HG02885 (cell line): ENCODE measurements around the gene CADPS2.

Source experiments
- ATAC-seq: cut with Tn5 transposase; IDR thresholded peaks from one replicate; pipeline ENCODE4 v1.9.1; 2021; ENCODE audit warnings: mild to moderate bottlenecking; ENCODE audit not compliant: unreplicated experiment, poor library complexity

Gene CADPS2

DNA sequence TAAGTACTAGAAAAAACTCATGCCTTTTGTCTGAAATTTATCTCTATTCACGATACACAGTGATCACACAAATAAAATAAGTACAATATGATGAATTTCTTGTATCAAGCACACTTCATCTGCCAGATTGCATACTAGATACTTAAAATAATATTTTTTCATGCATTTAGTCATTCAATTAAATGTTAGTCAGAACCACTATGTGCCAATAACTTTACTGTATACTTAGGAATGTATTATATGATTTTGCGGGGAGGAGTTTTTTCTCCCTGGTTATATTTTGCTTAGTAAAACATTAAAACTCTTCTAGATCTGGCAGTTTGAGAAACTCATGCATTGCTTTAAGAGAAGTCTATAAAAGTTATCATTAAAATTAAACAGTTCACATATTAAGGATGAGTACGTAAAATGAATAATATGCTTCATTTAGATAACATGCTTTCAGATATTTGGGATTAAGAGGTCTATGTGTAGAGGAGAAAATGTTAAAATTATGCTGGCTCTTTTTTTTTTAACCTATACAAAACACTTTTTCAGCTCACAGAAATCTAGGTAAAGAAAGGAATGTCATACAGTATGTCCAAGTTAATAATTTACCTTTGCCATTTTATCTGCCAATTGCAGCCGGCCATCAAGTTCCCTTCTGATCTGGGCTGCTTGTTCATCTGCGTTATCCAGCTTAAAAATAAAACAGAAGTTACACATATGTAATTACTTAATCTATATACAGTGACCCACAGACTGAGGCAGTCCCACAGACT, 257.4 kb downstream of the CADPS2 start:
- no peak for ATAC-seq

DNA sequence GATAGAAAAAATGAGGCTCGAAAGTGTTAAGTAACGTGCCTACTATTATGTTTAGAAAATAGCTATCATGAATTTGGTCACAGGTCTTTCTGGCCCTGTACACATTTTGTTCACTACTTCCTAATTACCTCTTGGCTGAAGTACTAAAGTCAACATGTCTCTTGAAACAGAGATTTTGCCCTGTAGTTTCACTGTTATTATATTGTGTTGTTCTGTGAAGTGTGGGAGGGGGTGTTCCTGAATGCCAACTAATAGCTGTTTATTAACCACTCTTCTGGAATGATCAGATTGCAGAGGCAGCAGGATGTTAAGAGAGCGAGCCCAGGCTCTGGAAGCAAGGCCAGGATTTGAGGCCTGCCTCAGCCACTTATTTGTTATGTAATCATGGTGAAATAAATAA, 259.5 kb downstream of the CADPS2 start:
- no peak for ATAC-seq

- ATAC-seq, result no peak
Observed at GRCh38 chr7:122622682-122623081, 263.6 kb downstream of the CADPS2 start.

DNA sequence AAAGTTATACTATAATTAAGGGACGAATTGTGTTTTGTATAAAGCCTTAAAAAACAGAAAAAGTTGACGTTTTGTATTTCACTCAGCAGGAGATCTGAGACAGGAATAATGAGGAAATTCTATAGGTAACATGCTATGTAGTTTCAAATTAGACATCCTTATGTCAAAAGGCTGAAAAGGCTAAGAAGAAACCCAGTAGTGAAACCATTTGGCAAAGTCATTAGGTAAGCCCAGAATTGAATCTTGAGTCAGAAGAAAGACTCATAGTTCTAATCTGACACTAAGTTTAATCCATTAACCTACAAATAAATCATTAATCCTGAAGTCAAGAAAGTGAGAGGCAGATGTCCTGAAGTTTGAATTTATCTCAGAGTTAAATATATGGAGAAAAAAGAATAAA, 266.6 kb downstream of the CADPS2 start:
- no peak for ATAC-seq

GRCh38 chr7:122618585-122619189, 267.6 kb downstream of the CADPS2 start:
- ATAC-seq, result no peak

- ATAC-seq, result no peak
Observed at GRCh38 chr7:122616951-122617350, 269.3 kb downstream of the CADPS2 start.

DNA sequence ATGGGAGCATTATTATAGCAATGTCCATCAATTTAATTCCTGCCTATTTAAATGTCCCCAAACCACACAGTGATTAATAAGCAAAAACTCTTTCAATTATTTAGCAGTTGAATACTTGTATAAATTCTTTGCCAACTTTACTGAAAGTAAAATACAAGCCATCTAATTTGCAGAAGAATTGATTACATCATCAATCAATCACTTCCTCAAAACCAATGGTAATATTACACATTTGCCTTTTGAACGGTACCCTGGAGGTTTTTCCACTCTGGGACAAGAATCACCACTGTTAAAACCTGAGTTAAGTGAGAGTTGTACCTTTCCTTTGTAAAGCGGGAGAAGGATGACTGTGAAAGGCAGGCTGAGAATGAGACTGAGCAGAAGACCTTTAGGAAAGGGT, 280.3 kb downstream of the CADPS2 start:
- no peak for ATAC-seq

DNA sequence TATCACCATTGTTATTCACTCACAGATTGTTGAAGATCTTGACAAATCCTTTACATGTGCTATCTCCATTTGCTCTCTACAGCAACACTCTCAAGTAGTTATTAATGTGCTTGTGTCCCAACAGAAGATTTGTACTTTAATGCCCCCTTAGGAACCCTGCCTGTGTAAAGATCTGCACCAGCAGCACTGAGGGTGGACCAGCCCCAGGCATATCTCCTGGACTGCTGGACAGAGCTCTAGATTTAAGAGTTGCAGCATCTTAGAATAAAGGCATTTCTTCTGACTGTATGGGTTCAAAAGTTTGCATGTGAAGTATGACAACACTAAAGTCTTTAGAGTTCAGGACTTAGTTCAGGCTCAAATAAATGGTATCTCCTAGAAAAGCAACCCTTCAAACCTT, 282.0 kb downstream of the CADPS2 start:
- ATAC-seq, result no peak

GRCh38 chr7:122602800-122603199, 283.5 kb downstream of the CADPS2 start:
- ATAC-seq, result no peak

DNA sequence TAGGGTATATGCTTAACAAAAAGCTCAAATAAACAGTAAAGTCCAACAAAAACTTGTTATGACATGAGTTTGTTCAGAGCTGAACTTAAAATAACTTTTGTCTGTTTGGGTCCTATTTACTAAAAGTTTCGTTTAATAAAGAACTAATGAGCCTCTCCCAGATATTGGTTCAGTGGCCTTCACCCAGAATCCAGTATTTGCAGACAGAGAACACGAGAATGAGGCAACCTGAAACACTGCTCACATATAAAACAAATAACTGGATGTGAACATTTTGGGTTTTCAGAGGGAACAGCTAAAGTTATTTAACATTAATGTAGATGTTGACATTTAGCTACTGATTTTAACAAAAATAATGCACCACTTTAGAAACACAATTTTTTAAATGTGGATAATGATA, 285.6 kb downstream of the CADPS2 start:
- no peak for ATAC-seq

- no peak for ATAC-seq
Observed at GRCh38 chr7:122600042-122600441, 286.2 kb downstream of the CADPS2 start.

DNA sequence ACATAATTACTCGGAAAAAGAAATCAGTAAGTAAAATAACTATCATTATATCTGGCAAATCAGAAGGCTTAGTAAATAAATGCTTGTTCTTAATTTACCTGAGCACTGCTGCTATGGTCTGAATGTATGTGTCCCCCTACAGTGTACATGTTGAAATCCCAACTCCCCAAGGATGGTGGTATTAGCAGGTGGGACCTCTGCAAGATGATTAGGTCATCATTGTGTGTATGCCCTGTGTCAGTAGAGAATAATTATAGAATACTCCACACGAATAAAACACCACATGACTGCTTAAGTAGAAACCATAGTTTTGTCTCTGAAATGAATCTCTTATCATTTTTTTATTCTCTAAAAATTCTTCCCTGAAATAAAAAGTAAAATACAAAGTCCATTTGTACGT, 289.0 kb downstream of the CADPS2 start:
- ATAC-seq, result no peak

DNA sequence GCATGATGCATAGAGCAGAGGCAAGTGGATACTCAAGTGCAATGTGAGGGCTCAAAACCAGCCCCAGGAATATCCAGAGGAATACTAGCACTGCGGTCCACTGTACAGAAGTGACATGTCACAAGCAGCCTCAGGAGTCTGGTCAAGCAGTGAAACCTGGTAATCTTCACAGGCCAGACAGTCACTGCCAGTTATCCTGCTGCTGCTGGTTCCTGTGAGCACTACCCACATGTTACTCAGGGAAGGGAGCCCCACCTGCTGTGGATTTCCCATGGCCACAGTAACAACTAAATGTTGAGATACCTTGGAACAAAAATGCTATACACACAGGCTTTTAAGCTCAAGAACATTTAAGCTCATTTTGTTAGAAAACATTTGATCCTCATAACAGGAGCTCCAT, 290.4 kb downstream of the CADPS2 start:
- no peak for ATAC-seq

- no peak for ATAC-seq
Observed at GRCh38 chr7:122588621-122589020, 297.6 kb downstream of the CADPS2 start.

GRCh38 chr7:122584676-122585251, 301.5 kb downstream of the CADPS2 start:
- no peak for ATAC-seq

DNA sequence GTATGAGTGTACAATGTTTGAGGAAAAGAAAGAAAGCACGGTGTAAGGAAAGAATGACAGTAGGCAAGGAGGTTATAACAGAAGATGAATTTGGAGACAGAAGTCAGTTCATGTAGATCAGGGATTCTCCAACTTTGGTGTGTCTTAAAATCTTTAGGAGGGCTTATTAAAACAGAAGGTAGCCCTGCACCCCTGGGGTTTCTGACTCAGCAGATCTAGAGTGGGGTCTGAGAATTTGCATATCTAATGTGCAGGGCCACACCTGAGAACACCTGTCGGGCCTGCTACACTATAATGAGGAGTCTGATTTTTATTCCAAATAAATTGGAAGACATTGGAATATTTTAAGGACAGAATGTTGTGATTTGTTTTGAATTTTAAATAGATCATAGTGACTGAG, 307.9 kb downstream of the CADPS2 start:
- no peak for ATAC-seq

GRCh38 chr7:122577449-122578003, 308.7 kb downstream of the CADPS2 start:
- no peak for ATAC-seq

DNA sequence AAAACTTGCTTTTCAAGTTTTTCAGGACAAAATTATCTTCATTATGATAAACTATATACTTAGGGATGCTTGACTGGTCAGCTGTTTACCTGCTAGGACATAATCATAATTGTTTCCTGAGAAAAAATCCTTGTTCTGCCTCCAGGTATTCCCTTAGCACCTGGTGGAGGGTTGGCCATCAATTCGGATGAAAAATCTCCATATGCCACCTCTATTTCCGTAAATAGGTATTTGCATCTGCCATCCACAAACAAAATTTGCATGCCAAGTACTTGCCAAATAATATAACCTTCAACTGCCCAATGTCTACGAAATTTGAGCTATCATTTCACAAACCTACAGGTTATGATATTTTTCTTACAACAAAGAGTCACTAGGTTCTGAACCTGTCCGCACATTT, 313.6 kb downstream of the CADPS2 start:
- no peak for ATAC-seq

- ATAC-seq, result no peak
Observed at GRCh38 chr7:122561326-122561725, 324.9 kb downstream of the CADPS2 start.

GRCh38 chr7:122556873-122557542, 329.3 kb downstream of the CADPS2 start:
- no peak for ATAC-seq

DNA sequence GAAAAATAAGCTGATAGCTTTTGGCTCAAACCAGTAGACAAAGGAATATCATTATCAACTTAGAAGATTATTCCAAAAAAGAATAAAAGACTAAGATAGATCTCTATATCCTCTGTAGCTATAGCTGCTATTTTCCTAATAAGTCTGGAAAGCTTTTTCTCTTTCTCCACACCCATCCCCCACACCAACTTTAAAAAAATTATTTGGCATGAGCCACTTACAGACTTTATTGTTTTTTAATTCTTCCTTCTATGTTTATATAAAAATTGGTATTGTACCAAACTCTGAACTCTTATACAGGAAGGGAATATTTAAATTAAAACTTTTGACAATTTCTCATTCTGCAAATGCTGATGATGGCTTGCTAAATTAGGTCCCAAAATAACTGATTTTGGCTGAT, 330.0 kb downstream of the CADPS2 start:
- ATAC-seq, result no peak
